K562 (cell line): Measurements from ENCODE around the gene COPS4. TPM values are rescaled to one million over a fixed set of nuclear protein-coding genes. Genes with fewer than 3 reads are reported as not detected.

Source experiments
- ATAC-seq: fragments of 200-7000 bp; cut with Tn5 transposase; 3 replicates; pipeline ENCODE4 v1.9.1; 2020; ENCODE audit warnings: moderate library complexity
- BruUV-seq: library from RNA; stranded (reverse); fragments of 400-500 nt; replicated peaks from 2 replicates; lab custom pipeline; 2021; lab: Mats Ljungman, UMichigan
- CTCF ChIA-PET: fragments of 300-600 bp; formaldehyde crosslinking; extraction: SDS; loops from one replicate; lab custom pipeline; 2021; ENCODE audit warnings: low intra/inter-chr PET ratio; lab: Yijun Ruan, JAX
- POLR2A ChIA-PET: fragments of 300-600, 350-650 bp; sonication (Branson Sonifier 250); formaldehyde crosslinking; extraction: SDS; loops from one replicate; lab custom pipeline; 2021; ENCODE audit warnings: antibody characterized with exemption, inconsistent platforms; lab: Yijun Ruan, JAX
- DNase-seq, 4 experiments: peaks; one replicate each; pipeline versions ENCODE4 v3.0.0 to v3.0.0-alpha.2; 2011 to 2018; ENCODE audit warnings: low spot score in 3 of 4, mixed read lengths in 3 of 4; ENCODE audit errors: extremely low read depth in 1 of 4
- FAIRE-seq: peaks from 2 replicates; lab custom pipeline; 2011; peaks lifted over from hg19 to GRCh38; lab: Jason Lieb, UNC
- H2AFZ ChIP-seq: 2 replicates; pipeline ENCODE4 v1.6.0; 2011; ENCODE audit warnings: low read depth, low read length, control low read depth, inconsistent platforms
- H3K27ac ChIP-seq: fragments of 200-600 bp; 3 replicates; pipeline ENCODE4 v1.8.0; 2011; ENCODE audit warnings: low read depth, mild to moderate bottlenecking, control low read depth, inconsistent platforms, low read length, moderate library complexity, mixed read lengths; ENCODE audit errors: extremely low read depth
- H3K27me3 ChIP-seq, 2 experiments: fragments of 300-600 bp in 1 of 2; 2 replicates in 1 of 2; 3 replicates in 1 of 2; pipeline versions ENCODE4 v1.6.0 to v1.8.0; 2011; ENCODE audit warnings: inconsistent platforms in 2 of 2, low read length in 2 of 2, mild to moderate bottlenecking in 1 of 2, mixed read lengths in 1 of 2, moderate library complexity in 1 of 2; ENCODE audit not compliant: control insufficient read depth in 2 of 2, insufficient read depth in 2 of 2
- H3K36me3 ChIP-seq: fragments of 300-600 bp; 3 replicates; pipeline ENCODE4 v1.8.0; 2011; ENCODE audit warnings: mild to moderate bottlenecking, low read length, inconsistent platforms; ENCODE audit not compliant: control insufficient read depth, insufficient read depth
- H3K4me1 ChIP-seq, 2 experiments: fragments of 200-600 bp in 1 of 2; replicated peaks in 1 of 2; 2 replicates in 1 of 2; 3 replicates in 1 of 2; pipeline versions ENCODE4 v1.5.1 to v1.8.0; 2011; ENCODE audit warnings: inconsistent platforms in 2 of 2, low read length in 2 of 2, mild to moderate bottlenecking in 1 of 2, mixed read lengths in 1 of 2, moderate library complexity in 1 of 2; ENCODE audit not compliant: control insufficient read depth in 2 of 2, insufficient read depth in 2 of 2
- H3K4me2 ChIP-seq: 2 replicates; pipeline ENCODE4 v1.6.1; 2011; ENCODE audit warnings: low read length, control low read depth, inconsistent platforms, mixed read lengths; ENCODE audit not compliant: insufficient read depth
- H3K4me3 ChIP-seq: fragments of 200-600 bp; sonication (generic), shearing (Covaris generic); 2 replicates; pipeline ENCODE4 v1.5.1; 2016; ENCODE audit warnings: control low read depth, inconsistent platforms
- H3K79me2 ChIP-seq: fragments of 200-600 bp; 3 replicates; pipeline ENCODE4 v1.8.0; 2011; ENCODE audit warnings: low read length, inconsistent platforms; ENCODE audit not compliant: control insufficient read depth, insufficient read depth
- H3K9ac ChIP-seq, 2 experiments: 2 replicates each; pipeline versions ENCODE4 v1.6.0 to v1.6.1; 2011; ENCODE audit warnings: low read depth in 2 of 2, low read length in 2 of 2, control low read depth in 1 of 2, inconsistent platforms in 1 of 2, mild to moderate bottlenecking in 1 of 2, mixed read lengths in 1 of 2; ENCODE audit not compliant: insufficient read depth in 1 of 2
- H3K9me1 ChIP-seq: one replicate; pipeline ENCODE4 v1.6.0; 2011; ENCODE audit warnings: inconsistent platforms, mild to moderate bottlenecking, low read length, moderate library complexity; ENCODE audit not compliant: control insufficient read depth, insufficient read depth
- H3K9me3 ChIP-seq: replicated peaks from 2 replicates; pipeline ENCODE4 v1.5.1; 2011; ENCODE audit warnings: low read depth, low read length, inconsistent platforms; ENCODE audit not compliant: control insufficient read depth, insufficient read depth
- H4K20me1 ChIP-seq: replicated peaks from 2 replicates; pipeline ENCODE4 v1.6.1; 2011; ENCODE audit warnings: low read length, inconsistent platforms, mixed read lengths; ENCODE audit not compliant: control insufficient read depth, insufficient read depth
- C11orf30 ChIP-seq: fragments of 450-650 bp; IDR thresholded peaks from 2 replicates; pipeline ENCODE4 v1.6.1; 2016; ENCODE audit warnings: low read depth, mild to moderate bottlenecking
- CCAR2 ChIP-seq: fragments of 200-400 bp; formaldehyde crosslinking; IDR thresholded peaks from 2 replicates; pipeline ENCODE4 v1.6.1; 2017; ENCODE audit warnings: mild to moderate bottlenecking, low read depth, low read length
- HDAC1 ChIP-seq, 2 experiments: fragments of 450-650 bp; IDR thresholded peaks; 2 replicates each; pipeline ENCODE4 v1.6.1; 2016 to 2017; ENCODE audit warnings: inconsistent platforms in 1 of 2, mild to moderate bottlenecking in 1 of 2, moderate library complexity in 1 of 2
- HDAC6 ChIP-seq: IDR thresholded peaks from 2 replicates; pipeline ENCODE4 v1.6.1; 2012; ENCODE audit warnings: low read depth, mild to moderate bottlenecking, control low read depth, inconsistent platforms, low read length, moderate library complexity
- HNRNPH1 ChIP-seq: fragments of 200-400 bp; formaldehyde crosslinking; optimal IDR thresholded peaks from 2 replicates; pipeline ENCODE3; 2017; ENCODE audit warnings: low read depth, mild to moderate bottlenecking, low read length, moderate library complexity
- NRF1 ChIP-seq, 2 experiments: fragments of 450-650 bp; IDR thresholded peaks in 1 of 2; conservative IDR thresholded peaks in 1 of 2; 2 replicates each; pipeline ENCODE4 v1.6.1; 2014; ENCODE audit warnings: mild to moderate bottlenecking in 2 of 2
- RNF2 ChIP-seq: sonication (generic); IDR thresholded peaks from 2 replicates; pipeline ENCODE4 v1.6.1; 2016
- SMAD4 ChIP-seq: fragments of 250-450 bp; sonication (Bioruptor Pico); conservative IDR thresholded peaks from 2 replicates; pipeline ENCODE4 v1.8.0; 2021; ENCODE audit warnings: inconsistent platforms, mild to moderate bottlenecking, moderate library complexity
- ZNF121 ChIP-seq: sonication (generic); formaldehyde crosslinking; conservative IDR thresholded peaks from 2 replicates; pipeline ENCODE4 v1.8.0; 2022; ENCODE audit warnings: missing genetic modification reagents
- ZNF316 ChIP-seq: fragments of 450-650 bp; IDR thresholded peaks from 2 replicates; pipeline ENCODE4 v1.6.1; 2016
- WGBS: fragments of 100-300 bp; shearing (Covaris generic); methylation state at CpG from one replicate; pipeline ENCODE4 v1.1.6; 2016; ENCODE audit warnings: low coverage, mixed read lengths; ENCODE audit not compliant: insufficient coverage; ENCODE audit errors: missing lambda C conversion rate; 5-methylcytosine and 5-hydroxymethylcytosine counted together
- in situ Hi-C: fragments of 300-500 bp; cut with MboI; formaldehyde crosslinking; loops from 4 replicates; pipeline ENCODE4 v1.15.0; 2018; ENCODE audit warnings: inconsistent platforms, mixed read lengths
- intact Hi-C: fragments of 100-400 bp; cut with micrococcal nuclease; formaldehyde crosslinking; loops from 2 replicates; pipeline ENCODE4 v1.14.2; 2022
- polyA plus RNA-seq, 8 experiments: library from polyadenylated mRNA; depleted of rRNA in 4 of 8; stranded (reverse) in 5 of 8; unstranded in 3 of 8; fragments of >200 nt; fragmentation: Nextera tagmentation in 2 of 8; fragmentation: Illumina TruSeq in 1 of 8; extraction: Ambion mirVana in 2 of 8; extraction: Trizol in 1 of 8; gene quantifications; 2 replicates each; pipeline versions ENCODE4 v1.2.1 to v1.2.3, GENCODE V29; 2011 to 2014; ENCODE audit warnings: inconsistent platforms in 1 of 8, missing spikeins in 1 of 8
- total RNA-seq, 7 experiments: library from RNA; depleted of rRNA in 6 of 7; stranded (reverse); fragments of >200 nt in 6 of 7; fragmentation: Illumina TruSeq in 2 of 7; extraction: Trizol in 2 of 7; gene quantifications; 2 replicates each; pipeline versions ENCODE4 v1.2.1 to v1.2.3, GENCODE V29; 2011 to 2021; ENCODE audit warnings: low replicate concordance in 1 of 7
- TF ChIP-seq, protein P1 (sequence below): sonication (generic); formaldehyde crosslinking; IDR thresholded peaks from 2 replicates; pipeline ENCODE4 v1.8.1; 2022; ENCODE audit warnings: missing genetic modification reagents

Gene COPS4
- total and polyA plus RNA-seq, 9 of the 15 experiments (the other 6 are each of a cell fraction or from before 2014, with no cell fraction given): 44.7 to 180 (median 70.9) TPM

DNA sequence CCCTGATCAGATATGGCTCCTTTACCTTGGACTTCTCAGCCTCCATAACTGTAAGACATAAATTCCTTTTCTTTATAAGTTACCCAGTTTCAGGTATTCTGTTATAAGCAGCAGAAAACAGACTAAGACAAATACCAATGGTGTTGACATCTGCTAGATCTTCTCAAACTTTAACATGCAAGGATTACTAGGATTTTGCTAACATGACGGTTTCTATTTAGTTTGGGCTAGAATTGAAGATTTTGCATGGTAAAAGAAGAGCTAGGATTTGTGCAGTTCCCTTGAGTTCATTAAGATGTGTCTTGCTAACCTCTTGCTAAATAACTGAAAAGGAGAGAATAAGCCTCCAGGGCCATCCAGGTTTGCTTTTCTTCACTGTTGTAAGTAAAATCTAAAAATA is 5.3 kb upstream of the COPS4 start:
- H2AFZ ChIP-seq: peak overlapping the region; percentile 90; the same call in 1 of the 2 replicates
- no peak overlapping the region for H3K27ac ChIP-seq
- H3K4me1 ChIP-seq: no peaks in the 10 kb centered on the region; a peak in 1 of 5 replicates
- H3K4me2 ChIP-seq: no peak overlapping the region
- no peaks in the 10 kb centered on the region for H4K20me1 ChIP-seq
- in situ Hi-C loops (no loop called here), intact Hi-C loops (no loop called here)
- no TSS peak for BruUV-seq
- no peaks in the 10 kb centered on the region for H3K9me1 ChIP-seq
- 93% methylated on average over 1 of the region's 1 CpG for WGBS
- H3K36me3 ChIP-seq: no peaks in the 10 kb centered on the region
- ChIA-PET POLR2A (interaction anchor here (1.2 kb wide), 1 partner anchor 17 kb away, joined by 4 read pairs; no protein-coding TSS in a partner anchor), CTCF (no interaction called here)
- FAIRE-seq (no peak), DNase-seq (no peak)
- H3K4me3 ChIP-seq: no peak overlapping the region
- no peak overlapping the region for H3K9ac ChIP-seq
- no peaks in the 10 kb centered on the region for H3K79me2 ChIP-seq
- H3K27me3 ChIP-seq: no peaks in the 10 kb centered on the region; a peak in 1 of 5 replicates
- TF ChIP-seq HDAC6: no peak
- TF ChIP-seq ZNF316: peak; percentile 75
- TF ChIP-seq C11orf30: peak; percentile 55; the same call in 1 of the 2 replicates
- TF ChIP-seq, all 486 proteins: peak for 2
- no peak for ATAC-seq
- H3K9me3 ChIP-seq: peaks cover 4% of the 10 kb centered on the region

DNA sequence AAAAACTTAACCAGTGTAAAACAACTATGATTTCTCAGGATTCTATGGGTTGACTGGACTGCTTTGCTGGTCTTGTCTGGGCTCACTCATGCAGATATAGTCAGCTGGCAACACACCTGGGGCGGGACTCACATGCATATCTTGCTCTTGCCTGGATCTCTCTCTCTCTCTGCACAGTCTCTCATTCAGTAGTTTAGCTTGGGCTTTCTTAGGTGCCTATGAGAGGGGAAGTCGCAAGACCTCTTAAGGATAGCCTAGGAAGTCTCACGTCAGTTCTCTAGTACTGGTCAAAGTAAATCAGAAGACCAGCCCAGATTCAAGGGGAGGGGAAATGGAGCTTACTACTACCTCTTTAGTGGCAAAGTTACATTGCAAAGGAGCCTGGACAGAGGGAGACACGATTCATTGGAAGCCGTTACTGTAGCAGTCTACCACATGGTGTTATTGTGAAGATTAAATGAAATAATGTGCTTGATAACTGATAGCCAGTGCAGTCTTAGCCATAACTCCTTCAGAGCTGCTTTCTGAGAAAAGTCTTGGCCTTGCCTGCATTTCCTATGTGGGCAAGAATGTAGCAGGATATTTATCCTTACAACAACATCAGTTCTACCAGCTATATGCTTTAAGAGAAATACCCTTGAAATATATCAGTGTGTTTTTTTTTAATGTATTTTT is 2.1 kb downstream of the COPS4 start:
- Histone ChIP-seq H4K20me1 (no peaks in the 10 kb centered on the region), H3K4me3 (peak overlapping the region; percentile 56), H3K9ac (peak overlapping the region; percentile 64 to 71), H3K36me3 (no peaks in the 10 kb centered on the region; the same call in 2 of the 3 replicates), H3K27ac (peak overlapping the region; percentile 5), H3K79me2 (peaks cover 63% of the 10 kb centered on the region), H2AFZ (peak overlapping the region; percentile 36; the same call in 1 of the 2 replicates), H3K4me1 (peaks cover 6 to 12% of the 10 kb centered on the region in 2 experiments; a peak in 4 of 5 replicates), H3K27me3 (no peaks in the 10 kb centered on the region), H3K4me2 (peak overlapping the region; percentile 78), H3K9me1 (no peaks in the 10 kb centered on the region), H3K9me3 (no peaks in the 10 kb centered on the region)
- CTCF ChIA-PET: no interaction called here
- 6% methylated on average over 5 of the region's 5 CpGs for WGBS
- peak in 1 of 4 experiments; percentile 61 for DNase-seq
- intact Hi-C loops (no loop called here), in situ Hi-C loops (no loop called here)
- FAIRE-seq: peak; percentile 19
- ATAC-seq: peak; percentile 7
- POLR2A ChIA-PET: interaction anchor here (0.7 to 1.7 kb wide), 5 partner anchors 24 to 150 kb away, joined by 3 to 11 read pairs (median 3); partner anchors contain the start of gene LIN54
- no TSS peak for BruUV-seq
- TF ChIP-seq, protein P1, sequence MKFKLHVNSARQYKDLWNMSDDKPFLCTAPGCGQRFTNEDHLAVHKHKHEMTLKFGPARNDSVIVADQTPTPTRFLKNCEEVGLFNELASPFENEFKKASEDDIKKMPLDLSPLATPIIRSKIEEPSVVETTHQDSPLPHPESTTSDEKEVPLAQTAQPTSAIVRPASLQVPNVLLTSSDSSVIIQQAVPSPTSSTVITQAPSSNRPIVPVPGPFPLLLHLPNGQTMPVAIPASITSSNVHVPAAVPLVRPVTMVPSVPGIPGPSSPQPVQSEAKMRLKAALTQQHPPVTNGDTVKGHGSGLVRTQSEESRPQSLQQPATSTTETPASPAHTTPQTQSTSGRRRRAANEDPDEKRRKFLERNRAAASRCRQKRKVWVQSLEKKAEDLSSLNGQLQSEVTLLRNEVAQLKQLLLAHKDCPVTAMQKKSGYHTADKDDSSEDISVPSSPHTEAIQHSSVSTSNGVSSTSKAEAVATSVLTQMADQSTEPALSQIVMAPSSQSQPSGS (CRISPR knock-in tag): no peak
- TF ChIP-seq HNRNPH1: no peak
- no peak for TF ChIP-seq RNF2
- TF ChIP-seq SMAD4 (CRISPR knock-in tag): no peak
- TF ChIP-seq HDAC1 (IDR thresholded peaks at IDR 0.05): 0 out of 4 replicates have a peak, but pooled peaks of 1 of the 2 experiments have one; percentile 34
- no peak for TF ChIP-seq CCAR2
- TF ChIP-seq ZNF121 (CRISPR knock-in tag): no peak
- no peak for TF ChIP-seq NRF1 (conservative IDR thresholded peaks at IDR 0.05 in 1 of 2, IDR thresholded peaks at IDR 0.05 in 1 of 2)
